OCI-LY3 (cell line): ENCODE measurements around the gene ZNF429.

Source experiments
- CTCF ChIP-seq: fragments of 200-600, 300-600 bp; sonication (generic); IDR thresholded peaks from 2 replicates; pipeline ENCODE4 v1.5.1; 2014; ENCODE audit warnings: antibody characterized with exemption, low read length, low read depth
- EZH2phosphoT487 ChIP-seq: fragments of 200-600 bp; shearing (Covaris generic); IDR thresholded peaks from 2 replicates; pipeline ENCODE4 v1.6.1; 2018; ENCODE audit warnings: antibody characterized with exemption, mixed run types, low read depth

- TF ChIP-seq CTCF (no peak), EZH2phosphoT487 (no peak)
These were observed 54.0 kb downstream of the ZNF429 start for GRCh38 chr19:21559444-21559843.
